Neural cell (in vitro differentiated cells): Measurements from ENCODE around the gene ADGRG6. TPM values are rescaled to one million over a fixed set of nuclear protein-coding genes. Genes with fewer than 3 reads are reported as not detected.
"Not testable (repeated sequence)": the region's sequence is repeated elsewhere in the genome, so short reads cannot be mapped to it uniquely, and the experiment has no call there.

Experiments
- H2AFZ ChIP-seq: fragments of 200-600, 300-800 bp; sonication (generic), shearing (Covaris generic); 2 replicates; pipeline ENCODE4 v1.6.0; 2014; ENCODE audit warnings: low read depth, mild to moderate bottlenecking, antibody characterized with exemption, low read length, moderate library complexity
- H3F3A ChIP-seq: fragments of 200-600 bp; shearing (Covaris generic); 2 replicates; pipeline ENCODE4 v1.6.1; 2016; ENCODE audit warnings: mild to moderate bottlenecking, moderate library complexity, mixed read lengths, antibody characterized with exemption, low read length; ENCODE audit not compliant: insufficient read depth, poor library complexity, severe bottlenecking
- H3K27ac ChIP-seq: fragments of 200-600, 300-800 bp; sonication (generic), shearing (Covaris generic); 2 replicates; pipeline ENCODE4 v1.5.1; 2014; ENCODE audit warnings: mild to moderate bottlenecking, low read length, moderate library complexity
- H3K27me3 ChIP-seq: fragments of 300-800, 200-600 bp; sonication (generic), shearing (Covaris generic); 2 replicates; pipeline ENCODE4 v1.6.0; 2014; ENCODE audit warnings: mild to moderate bottlenecking, low read depth, low read length, moderate library complexity; ENCODE audit not compliant: insufficient read depth
- H3K36me3 ChIP-seq: fragments of 300-800, 200-600 bp; sonication (generic), shearing (Covaris generic); 2 replicates; pipeline ENCODE4 v1.5.1; 2014; ENCODE audit warnings: mild to moderate bottlenecking, antibody characterized with exemption, low read length, moderate library complexity; ENCODE audit not compliant: insufficient read depth
- H3K4me2 ChIP-seq: fragments of 300-800, 200-600 bp; sonication (generic), shearing (Covaris generic); 2 replicates; pipeline ENCODE4 v1.6.0; 2014; ENCODE audit warnings: mild to moderate bottlenecking, low read length
- H3K4me3 ChIP-seq: fragments of 300-800, 200-600 bp; sonication (generic), shearing (Covaris generic); 2 replicates; pipeline ENCODE4 v1.5.1; 2014; ENCODE audit warnings: mild to moderate bottlenecking, low read length, moderate library complexity
- H3K79me2 ChIP-seq: fragments of 200-600 bp; shearing (Covaris generic); replicated peaks from 2 replicates; pipeline ENCODE4 v1.6.0; 2014; ENCODE audit warnings: mild to moderate bottlenecking, low read length, moderate library complexity; ENCODE audit not compliant: insufficient read depth
- H3K9ac ChIP-seq: fragments of 300-800, 200-600 bp; sonication (generic), shearing (Covaris generic); 2 replicates; pipeline ENCODE4 v1.6.1; 2016; ENCODE audit warnings: mild to moderate bottlenecking, low read length, mixed read lengths
- H3K9me2 ChIP-seq: fragments of 200-600 bp; shearing (Covaris generic); 2 replicates; pipeline ENCODE4 v1.6.1; 2016; ENCODE audit warnings: mild to moderate bottlenecking, low read length, mixed read lengths; ENCODE audit not compliant: insufficient read depth
- H3K9me3 ChIP-seq: fragments of 200-600, 300-800 bp; sonication (generic), shearing (Covaris generic); 2 replicates; pipeline ENCODE4 v1.6.1; 2016; ENCODE audit warnings: mild to moderate bottlenecking, mixed run types, low read length, moderate library complexity, mixed read lengths
- H4K20me1 ChIP-seq: fragments of 200-600 bp; shearing (Covaris generic); 2 replicates; pipeline ENCODE4 v1.6.1; 2016; ENCODE audit warnings: mild to moderate bottlenecking, mixed run types; ENCODE audit not compliant: insufficient read depth
- EP300 ChIP-seq: fragments of 450-650 bp; conservative IDR thresholded peaks from 2 replicates; pipeline ENCODE4 v1.6.1; 2014; ENCODE audit warnings: antibody characterized with exemption, mild to moderate bottlenecking, moderate library complexity; ENCODE audit not compliant: poor library complexity, severe bottlenecking
- EZH2 ChIP-seq: fragments of 200-600, 300-800 bp; shearing (Covaris generic), sonication (generic); IDR thresholded peaks from 2 replicates; pipeline ENCODE4 v1.6.1; 2014; ENCODE audit warnings: antibody characterized with exemption, low read length, borderline replicate concordance, mild to moderate bottlenecking; ENCODE audit not compliant: insufficient read depth, poor library complexity, severe bottlenecking
- MXI1 ChIP-seq: fragments of 450-650 bp; conservative IDR thresholded peaks from 2 replicates; pipeline ENCODE4 v1.6.1; 2014; ENCODE audit warnings: antibody characterized with exemption, mild to moderate bottlenecking; ENCODE audit not compliant: poor library complexity, severe bottlenecking
- POLR2AphosphoS5 ChIP-seq: IDR thresholded peaks from 2 replicates; pipeline ENCODE4 v1.6.1; 2012
- RAD21 ChIP-seq: fragments of 450-650 bp; conservative IDR thresholded peaks from 2 replicates; pipeline ENCODE4 v1.6.1; 2014; ENCODE audit warnings: antibody characterized with exemption, mild to moderate bottlenecking, moderate library complexity
- SMC3 ChIP-seq: fragments of 450-650 bp; conservative IDR thresholded peaks from 2 replicates; pipeline ENCODE4 v1.6.1; 2014; ENCODE audit warnings: antibody characterized with exemption, mild to moderate bottlenecking, moderate library complexity; ENCODE audit not compliant: poor library complexity
- TAF1 ChIP-seq: IDR thresholded peaks from 2 replicates; pipeline ENCODE4 v1.6.1; 2012; ENCODE audit warnings: low read depth
- polyA plus RNA-seq: library from polyadenylated mRNA; depleted of rRNA; stranded (reverse); fragments of >200 nt; gene quantifications from 2 replicates; pipeline ENCODE4 v1.2.3, GENCODE V29; 2014
- TF ChIP-seq, protein P1 (sequence below): IDR thresholded peaks from 2 replicates; pipeline ENCODE4 v1.6.1; 2012; ENCODE audit warnings: borderline replicate concordance
- TF ChIP-seq, protein P2 (sequence below): fragments of 450-650 bp; IDR thresholded peaks from 2 replicates; pipeline ENCODE4 v1.5.1; 2014; ENCODE audit warnings: antibody characterized with exemption, mild to moderate bottlenecking, moderate library complexity; ENCODE audit not compliant: poor library complexity, severe bottlenecking

ADGRG6 gene
- polyA plus RNA-seq, 1 donor from 2014 or later, result 0.37 TPM

- no peak overlapping the region for H3K4me3 ChIP-seq
- no peaks in the 10 kb centered on the region for H3K79me2 ChIP-seq
- H3F3A ChIP-seq, result no peaks in the 10 kb centered on the region
- H3K27me3 ChIP-seq, result no peaks in the 10 kb centered on the region
- H3K27ac ChIP-seq, result no peak overlapping the region
- H3K9me3 ChIP-seq, result no peaks in the 10 kb centered on the region
- H3K9ac ChIP-seq, result no peak overlapping the region
- H3K9me2 ChIP-seq, result no peaks in the 10 kb centered on the region
- H2AFZ ChIP-seq, result no peak overlapping the region
- H4K20me1 ChIP-seq, result no peaks in the 10 kb centered on the region
- H3K36me3 ChIP-seq, result no peaks in the 10 kb centered on the region
- TF ChIP-seq SMC3, result no peak
- no peak for TF ChIP-seq TAF1
- TF ChIP-seq, protein P1, sequence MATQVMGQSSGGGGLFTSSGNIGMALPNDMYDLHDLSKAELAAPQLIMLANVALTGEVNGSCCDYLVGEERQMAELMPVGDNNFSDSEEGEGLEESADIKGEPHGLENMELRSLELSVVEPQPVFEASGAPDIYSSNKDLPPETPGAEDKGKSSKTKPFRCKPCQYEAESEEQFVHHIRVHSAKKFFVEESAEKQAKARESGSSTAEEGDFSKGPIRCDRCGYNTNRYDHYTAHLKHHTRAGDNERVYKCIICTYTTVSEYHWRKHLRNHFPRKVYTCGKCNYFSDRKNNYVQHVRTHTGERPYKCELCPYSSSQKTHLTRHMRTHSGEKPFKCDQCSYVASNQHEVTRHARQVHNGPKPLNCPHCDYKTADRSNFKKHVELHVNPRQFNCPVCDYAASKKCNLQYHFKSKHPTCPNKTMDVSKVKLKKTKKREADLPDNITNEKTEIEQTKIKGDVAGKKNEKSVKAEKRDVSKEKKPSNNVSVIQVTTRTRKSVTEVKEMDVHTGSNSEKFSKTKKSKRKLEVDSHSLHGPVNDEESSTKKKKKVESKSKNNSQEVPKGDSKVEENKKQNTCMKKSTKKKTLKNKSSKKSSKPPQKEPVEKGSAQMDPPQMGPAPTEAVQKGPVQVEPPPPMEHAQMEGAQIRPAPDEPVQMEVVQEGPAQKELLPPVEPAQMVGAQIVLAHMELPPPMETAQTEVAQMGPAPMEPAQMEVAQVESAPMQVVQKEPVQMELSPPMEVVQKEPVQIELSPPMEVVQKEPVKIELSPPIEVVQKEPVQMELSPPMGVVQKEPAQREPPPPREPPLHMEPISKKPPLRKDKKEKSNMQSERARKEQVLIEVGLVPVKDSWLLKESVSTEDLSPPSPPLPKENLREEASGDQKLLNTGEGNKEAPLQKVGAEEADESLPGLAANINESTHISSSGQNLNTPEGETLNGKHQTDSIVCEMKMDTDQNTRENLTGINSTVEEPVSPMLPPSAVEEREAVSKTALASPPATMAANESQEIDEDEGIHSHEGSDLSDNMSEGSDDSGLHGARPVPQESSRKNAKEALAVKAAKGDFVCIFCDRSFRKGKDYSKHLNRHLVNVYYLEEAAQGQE, result no peak
- no peak for TF ChIP-seq RAD21
- TF ChIP-seq POLR2AphosphoS5, result no peak
- no peak for TF ChIP-seq EZH2
- TF ChIP-seq MXI1, result no peak
- TF ChIP-seq, protein P2, sequence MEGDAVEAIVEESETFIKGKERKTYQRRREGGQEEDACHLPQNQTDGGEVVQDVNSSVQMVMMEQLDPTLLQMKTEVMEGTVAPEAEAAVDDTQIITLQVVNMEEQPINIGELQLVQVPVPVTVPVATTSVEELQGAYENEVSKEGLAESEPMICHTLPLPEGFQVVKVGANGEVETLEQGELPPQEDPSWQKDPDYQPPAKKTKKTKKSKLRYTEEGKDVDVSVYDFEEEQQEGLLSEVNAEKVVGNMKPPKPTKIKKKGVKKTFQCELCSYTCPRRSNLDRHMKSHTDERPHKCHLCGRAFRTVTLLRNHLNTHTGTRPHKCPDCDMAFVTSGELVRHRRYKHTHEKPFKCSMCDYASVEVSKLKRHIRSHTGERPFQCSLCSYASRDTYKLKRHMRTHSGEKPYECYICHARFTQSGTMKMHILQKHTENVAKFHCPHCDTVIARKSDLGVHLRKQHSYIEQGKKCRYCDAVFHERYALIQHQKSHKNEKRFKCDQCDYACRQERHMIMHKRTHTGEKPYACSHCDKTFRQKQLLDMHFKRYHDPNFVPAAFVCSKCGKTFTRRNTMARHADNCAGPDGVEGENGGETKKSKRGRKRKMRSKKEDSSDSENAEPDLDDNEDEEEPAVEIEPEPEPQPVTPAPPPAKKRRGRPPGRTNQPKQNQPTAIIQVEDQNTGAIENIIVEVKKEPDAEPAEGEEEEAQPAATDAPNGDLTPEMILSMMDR, result no peak
- no peak for TF ChIP-seq EP300
- H3K4me2 ChIP-seq, result no peak overlapping the region
These were observed 144.8 kb downstream of the ADGRG6 start for GRCh38 chr6:142446576-142446975.

- no peaks in the 10 kb centered on the region for H3F3A ChIP-seq
- H3K4me2 ChIP-seq, result no peak overlapping the region
- H4K20me1 ChIP-seq, result no peaks in the 10 kb centered on the region
- H3K4me3 ChIP-seq, result no peak overlapping the region
- H3K79me2 ChIP-seq, result no peaks in the 10 kb centered on the region
- no peak overlapping the region for H2AFZ ChIP-seq
- no peaks in the 10 kb centered on the region for H3K9me2 ChIP-seq
- no peaks in the 10 kb centered on the region for H3K36me3 ChIP-seq
- no peak overlapping the region for H3K27ac ChIP-seq
- TF ChIP-seq POLR2AphosphoS5, result no peak
- TF ChIP-seq, protein P1, result no peak
- no peak for TF ChIP-seq EP300
- TF ChIP-seq MXI1, result no peak
- no peak for TF ChIP-seq EZH2
- no peak for TF ChIP-seq TAF1
- TF ChIP-seq, protein P2, result no peak
- TF ChIP-seq RAD21, result no peak
- TF ChIP-seq SMC3, result no peak
- H3K27me3 ChIP-seq, result no peaks in the 10 kb centered on the region
- no peak overlapping the region for H3K9ac ChIP-seq
- H3K9me3 ChIP-seq, result no peaks in the 10 kb centered on the region
These were observed 146.4 kb downstream of the ADGRG6 start for GRCh38 chr6:142448091-142448729.

DNA sequence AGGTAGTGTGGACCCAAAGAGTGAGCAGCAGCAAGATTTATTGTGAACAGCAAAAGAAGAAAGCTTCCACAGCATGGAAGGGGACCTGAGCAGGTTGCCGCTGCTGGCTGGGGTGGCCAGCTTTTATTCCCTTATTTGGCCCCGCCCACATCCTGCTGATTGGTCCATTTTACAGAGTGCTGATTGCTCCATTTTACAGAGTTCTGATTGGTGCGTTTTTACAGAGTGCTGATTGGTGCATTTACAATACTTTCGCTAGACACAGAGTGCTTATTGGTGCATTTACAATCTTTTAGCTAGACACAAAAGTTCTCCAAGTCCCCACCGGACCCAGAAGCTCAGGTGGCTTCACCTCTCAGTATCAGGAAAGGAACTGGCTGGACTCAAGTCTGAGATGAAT, 149.0 kb downstream of the ADGRG6 start:
- not testable (repeated sequence) for H3K36me3 ChIP-seq, H3K27ac ChIP-seq, H4K20me1 ChIP-seq, H3F3A ChIP-seq, H3K9ac ChIP-seq, H3K27me3 ChIP-seq, H3K9me3 ChIP-seq, H3K4me2 ChIP-seq, H3K4me3 ChIP-seq, H3K9me2 ChIP-seq, H3K79me2 ChIP-seq, H2AFZ ChIP-seq
